Limb (tissue), 2 donors: ENCODE measurements around the gene STAT5B.
"Not testable (repeated sequence)": the region's sequence is repeated elsewhere in the genome, so short reads cannot be mapped to it uniquely, and the experiment has no call there.

Source experiments
- DNase-seq, 2 donors: peaks; one replicate each; pipeline ENCODE4 v3.0.0-alpha.2; 2016; ENCODE audit errors: extremely low spot score in 2 of 2

The STAT5B gene

GRCh38 chr17:42268236-42268635 is 8.0 kb downstream of the STAT5B start:
- no peak for DNase-seq

- DNase-seq: no peak
Measured at GRCh38 chr17:42266918-42267766, 9.0 kb downstream of the STAT5B start.

GRCh38 chr17:42266462-42266861 is 9.7 kb downstream of the STAT5B start:
- no peak for DNase-seq

- not testable (repeated sequence) for DNase-seq
Measured at GRCh38 chr17:42264366-42264765, 11.8 kb downstream of the STAT5B start.

- DNase-seq: no peak
Measured at GRCh38 chr17:42260318-42260717, 15.9 kb downstream of the STAT5B start.

- no peak for DNase-seq
Measured at GRCh38 chr17:42255445-42255844, 20.7 kb downstream of the STAT5B start.

GRCh38 chr17:42253578-42253977 is 22.6 kb downstream of the STAT5B start:
- DNase-seq: no peak

GRCh38 chr17:42252597-42253550 is 23.3 kb downstream of the STAT5B start:
- DNase-seq: no peak

GRCh38 chr17:42251115-42251514 is 25.1 kb downstream of the STAT5B start:
- no peak for DNase-seq

GRCh38 chr17:42249681-42250446 is 26.3 kb downstream of the STAT5B start:
- DNase-seq: no peak

- DNase-seq: peak; percentile 55 to 82
Measured at GRCh38 chr17:42248351-42249179, 27.6 kb downstream of the STAT5B start.

GRCh38 chr17:42247734-42248133 is 28.5 kb downstream of the STAT5B start:
- DNase-seq: no peak

- no peak for DNase-seq
Measured at GRCh38 chr17:42246515-42246914, 29.7 kb downstream of the STAT5B start.

GRCh38 chr17:42245183-42245582 is 31.0 kb downstream of the STAT5B start:
- not testable (repeated sequence) for DNase-seq

- not testable (repeated sequence) for DNase-seq
Measured at GRCh38 chr17:42244116-42244515, 32.1 kb downstream of the STAT5B start.

- DNase-seq: no peak
Measured at GRCh38 chr17:42243493-42243982, 32.7 kb downstream of the STAT5B start.

- DNase-seq: no peak
Measured at GRCh38 chr17:42241871-42242270, 34.3 kb downstream of the STAT5B start.

GRCh38 chr17:42240863-42241262 is 35.3 kb downstream of the STAT5B start:
- not testable (repeated sequence) for DNase-seq

GRCh38 chr17:42240201-42240600 is 36.0 kb downstream of the STAT5B start:
- no peak for DNase-seq

- not testable (repeated sequence) for DNase-seq
Measured at GRCh38 chr17:42239576-42239975, 36.6 kb downstream of the STAT5B start.
